Ovary (tissue), 3 donors: ENCODE results near the gene GRK5.

ENCODE experiments used
- CTCF ChIP-seq, 3 donors: fragments of 450-650 bp in 2 of 3; fragments of 200-600 bp in 1 of 3; IDR thresholded peaks; one replicate each; pipeline versions ENCODE4 v1.5.1 to v1.8.0; 2016 to 2022; ENCODE audit warnings: antibody characterized with exemption in 3 of 3, mild to moderate bottlenecking in 1 of 3
- EP300 ChIP-seq: sonication (generic); formaldehyde crosslinking; IDR thresholded peaks from one replicate; pipeline ENCODE4 v1.6.1; 2017; ENCODE audit warnings: antibody characterized with exemption
- POLR2A ChIP-seq: fragments of 450-650 bp; IDR thresholded peaks from one replicate; pipeline ENCODE4 v1.6.1; 2017; ENCODE audit warnings: antibody characterized with exemption, mild to moderate bottlenecking, moderate library complexity
- donor health status: DM: no; HTN: no; CAD: no.

- TF ChIP-seq CTCF (IDR thresholded peaks at IDR 0.05) (no peak), POLR2A (no peak), EP300 (no peak)
Observed at GRCh38 chr10:119425102-119425880, 217.9 kb downstream of the GRK5 start.
